Measurements from ENCODE around the gene KRT75.

GRCh38 chr12:52454411-52455201 lies 20.4 kb upstream of the KRT75 start:
- no peak for TF ChIP-seq CTCF (tag by site-specific recombination; IDR thresholded peaks at IDR 0.05)
- no peak for TF ChIP-seq ZBTB10 (tag by site-specific recombination; IDR thresholded peaks at IDR 0.05)
- no peak for TF ChIP-seq TCF7L2 (IDR thresholded peaks at IDR 0.05; ENCODE audit: borderline replicate concordance, low read depth, low read length)
- TF ChIP-seq ZNF174 (tag by site-specific recombination; IDR thresholded peaks at IDR 0.05) = no peak
- no peak for TF ChIP-seq ZBTB8A (tag by site-specific recombination; IDR thresholded peaks at IDR 0.05)
- TF ChIP-seq ZFP3 (tag by site-specific recombination; IDR thresholded peaks at IDR 0.05; ENCODE audit: low read depth) = no peak

Data from HEK293 (cell line).